ENCODE results near the gene LAMA3.

DNA sequence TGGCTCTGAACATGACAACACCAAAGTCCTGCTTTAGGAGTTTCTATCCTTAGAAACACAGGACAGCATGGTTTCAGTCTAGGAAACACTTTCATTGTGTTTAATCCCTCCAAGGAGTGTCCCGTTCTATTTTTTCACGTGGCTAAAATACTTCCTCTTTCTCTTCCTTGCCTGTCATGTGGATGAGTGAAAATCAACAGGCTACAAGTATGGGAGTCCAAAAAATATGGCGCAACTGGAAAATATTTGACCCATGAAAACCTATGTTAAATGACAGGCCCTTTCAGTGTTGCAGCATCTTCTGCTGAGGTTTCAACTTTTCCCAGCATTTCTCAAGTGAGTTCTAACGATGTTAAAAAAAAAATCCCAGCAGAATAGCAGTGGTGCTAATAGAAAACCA is 146.3 kb downstream of the LAMA3 start:
- TF ChIP-seq, protein P1, sequence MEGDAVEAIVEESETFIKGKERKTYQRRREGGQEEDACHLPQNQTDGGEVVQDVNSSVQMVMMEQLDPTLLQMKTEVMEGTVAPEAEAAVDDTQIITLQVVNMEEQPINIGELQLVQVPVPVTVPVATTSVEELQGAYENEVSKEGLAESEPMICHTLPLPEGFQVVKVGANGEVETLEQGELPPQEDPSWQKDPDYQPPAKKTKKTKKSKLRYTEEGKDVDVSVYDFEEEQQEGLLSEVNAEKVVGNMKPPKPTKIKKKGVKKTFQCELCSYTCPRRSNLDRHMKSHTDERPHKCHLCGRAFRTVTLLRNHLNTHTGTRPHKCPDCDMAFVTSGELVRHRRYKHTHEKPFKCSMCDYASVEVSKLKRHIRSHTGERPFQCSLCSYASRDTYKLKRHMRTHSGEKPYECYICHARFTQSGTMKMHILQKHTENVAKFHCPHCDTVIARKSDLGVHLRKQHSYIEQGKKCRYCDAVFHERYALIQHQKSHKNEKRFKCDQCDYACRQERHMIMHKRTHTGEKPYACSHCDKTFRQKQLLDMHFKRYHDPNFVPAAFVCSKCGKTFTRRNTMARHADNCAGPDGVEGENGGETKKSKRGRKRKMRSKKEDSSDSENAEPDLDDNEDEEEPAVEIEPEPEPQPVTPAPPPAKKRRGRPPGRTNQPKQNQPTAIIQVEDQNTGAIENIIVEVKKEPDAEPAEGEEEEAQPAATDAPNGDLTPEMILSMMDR (IDR thresholded peaks at IDR 0.05) = no peak
- no peak for TF ChIP-seq POLR2A (IDR thresholded peaks at IDR 0.05)
